Measurements from ENCODE around the gene CDC6. TPM values are rescaled to one million over a fixed set of nuclear protein-coding genes. Genes with fewer than 3 reads are reported as not detected.

CDC6 gene
- total RNA-seq, 1 donor from 2014 or later: 16.4 TPM

DNA sequence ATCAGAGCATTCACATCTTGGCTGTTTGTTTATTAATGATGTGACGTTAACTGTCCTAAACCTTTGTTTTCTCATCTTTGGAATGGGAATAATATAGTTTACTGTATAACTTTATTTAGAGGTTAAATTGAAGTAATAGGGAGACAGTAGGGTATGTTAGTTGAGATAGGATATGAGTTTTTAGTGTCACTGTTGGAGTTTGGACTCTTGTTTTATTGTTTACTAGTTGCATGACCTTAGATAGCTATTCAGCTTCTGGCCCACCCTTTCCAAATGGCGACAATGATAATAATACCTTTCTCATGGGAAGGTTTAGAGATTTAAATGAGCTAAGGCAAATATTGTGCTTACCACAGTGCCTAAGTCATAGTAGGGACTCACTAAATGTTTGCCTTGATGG lies 28.2 kb upstream of the CDC6 start:
- no peaks in the 10 kb centered on the region for H3K9me3 Mint-ChIP-seq
- peaks cover 30% of the 10 kb centered on the region for H3K36me3 Mint-ChIP-seq
- H3K4me3 Mint-ChIP-seq: no peak overlapping the region
- H3K27ac Mint-ChIP-seq: no peak overlapping the region
- H3K27me3 Mint-ChIP-seq (ENCODE audit: low read depth): no peaks in the 10 kb centered on the region
- TF ChIP-seq, protein P1, sequence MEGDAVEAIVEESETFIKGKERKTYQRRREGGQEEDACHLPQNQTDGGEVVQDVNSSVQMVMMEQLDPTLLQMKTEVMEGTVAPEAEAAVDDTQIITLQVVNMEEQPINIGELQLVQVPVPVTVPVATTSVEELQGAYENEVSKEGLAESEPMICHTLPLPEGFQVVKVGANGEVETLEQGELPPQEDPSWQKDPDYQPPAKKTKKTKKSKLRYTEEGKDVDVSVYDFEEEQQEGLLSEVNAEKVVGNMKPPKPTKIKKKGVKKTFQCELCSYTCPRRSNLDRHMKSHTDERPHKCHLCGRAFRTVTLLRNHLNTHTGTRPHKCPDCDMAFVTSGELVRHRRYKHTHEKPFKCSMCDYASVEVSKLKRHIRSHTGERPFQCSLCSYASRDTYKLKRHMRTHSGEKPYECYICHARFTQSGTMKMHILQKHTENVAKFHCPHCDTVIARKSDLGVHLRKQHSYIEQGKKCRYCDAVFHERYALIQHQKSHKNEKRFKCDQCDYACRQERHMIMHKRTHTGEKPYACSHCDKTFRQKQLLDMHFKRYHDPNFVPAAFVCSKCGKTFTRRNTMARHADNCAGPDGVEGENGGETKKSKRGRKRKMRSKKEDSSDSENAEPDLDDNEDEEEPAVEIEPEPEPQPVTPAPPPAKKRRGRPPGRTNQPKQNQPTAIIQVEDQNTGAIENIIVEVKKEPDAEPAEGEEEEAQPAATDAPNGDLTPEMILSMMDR (IDR thresholded peaks at IDR 0.05; ENCODE audit: unreplicated experiment): no peak
- H3K4me1 Mint-ChIP-seq: no peaks in the 10 kb centered on the region
- no peak for DNase-seq (ENCODE audit: low spot score in 2 of 2, unreplicated experiment in 2 of 2)

DNA sequence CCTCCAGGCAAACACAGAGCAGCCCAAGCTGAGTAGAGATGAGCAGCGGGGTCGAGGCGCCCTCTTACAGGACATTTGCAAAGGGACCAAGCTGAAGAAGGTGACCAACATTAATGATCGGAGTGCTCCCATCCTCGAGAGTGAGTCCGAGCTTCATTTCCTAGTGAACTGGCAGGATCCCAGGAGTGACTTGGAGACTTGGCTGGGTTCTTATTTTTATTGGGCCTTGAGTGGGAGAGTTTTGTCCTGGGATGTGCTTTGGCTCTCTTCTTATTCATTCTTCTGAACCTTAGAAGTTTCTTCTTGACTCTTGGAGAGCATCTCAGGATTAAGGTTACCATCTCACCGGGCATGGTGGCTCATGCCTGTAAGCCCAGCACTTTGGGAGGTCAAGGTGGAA lies 27.2 kb upstream of the CDC6 start:
- peaks cover 34% of the 10 kb centered on the region for H3K36me3 Mint-ChIP-seq
- H3K27me3 Mint-ChIP-seq (ENCODE audit: low read depth): no peaks in the 10 kb centered on the region
- DNase-seq (ENCODE audit: low spot score in 2 of 2, unreplicated experiment in 2 of 2): no peak
- H3K27ac Mint-ChIP-seq: no peak overlapping the region
- TF ChIP-seq, protein P1 (IDR thresholded peaks at IDR 0.05; ENCODE audit: unreplicated experiment): no peak
- no peaks in the 10 kb centered on the region for H3K9me3 Mint-ChIP-seq
- no peaks in the 10 kb centered on the region for H3K4me1 Mint-ChIP-seq
- no peak overlapping the region for H3K4me3 Mint-ChIP-seq

DNA sequence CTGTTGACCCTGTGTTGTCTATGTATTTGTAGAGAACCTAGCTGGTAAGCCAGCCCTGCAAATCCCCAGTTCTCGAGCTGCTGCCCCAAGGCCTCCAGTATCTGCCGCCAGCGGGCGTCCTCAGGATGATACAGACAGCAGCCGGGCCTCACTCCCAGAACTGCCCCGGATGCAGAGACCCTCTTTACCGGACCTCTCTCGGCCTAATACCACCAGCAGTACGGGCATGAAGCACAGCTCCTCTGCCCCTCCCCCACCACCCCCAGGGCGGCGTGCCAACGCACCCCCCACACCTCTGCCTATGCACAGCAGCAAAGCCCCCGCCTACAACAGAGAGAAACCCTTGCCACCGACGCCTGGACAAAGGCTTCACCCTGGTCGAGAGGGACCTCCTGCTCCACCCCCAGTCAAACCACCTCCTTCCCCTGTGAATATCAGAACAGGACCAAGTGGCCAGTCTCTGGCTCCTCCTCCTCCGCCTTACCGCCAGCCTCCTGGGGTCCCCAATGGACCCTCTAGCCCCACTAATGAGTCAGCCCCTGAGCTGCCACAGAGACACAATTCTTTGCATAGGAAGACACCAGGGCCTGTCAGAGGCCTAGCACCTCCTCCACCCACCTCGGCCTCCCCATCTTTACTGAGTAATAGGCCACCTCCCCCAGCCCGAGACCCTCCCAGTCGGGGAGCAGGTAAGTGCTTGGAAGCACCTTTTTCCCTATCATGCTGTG lies 23.1 kb upstream of the CDC6 start:
- Mint-ChIP-seq H3K9me3 (no peaks in the 10 kb centered on the region), H3K27me3 (ENCODE audit: low read depth) (no peaks in the 10 kb centered on the region), H3K4me3 (no peak overlapping the region), H3K27ac (no peak overlapping the region), H3K36me3 (peaks cover 23% of the 10 kb centered on the region), H3K4me1 (no peaks in the 10 kb centered on the region)
- TF ChIP-seq, protein P1 (IDR thresholded peaks at IDR 0.05; ENCODE audit: unreplicated experiment): no peak
- no peak for DNase-seq (ENCODE audit: low spot score in 2 of 2, unreplicated experiment in 2 of 2)

DNA sequence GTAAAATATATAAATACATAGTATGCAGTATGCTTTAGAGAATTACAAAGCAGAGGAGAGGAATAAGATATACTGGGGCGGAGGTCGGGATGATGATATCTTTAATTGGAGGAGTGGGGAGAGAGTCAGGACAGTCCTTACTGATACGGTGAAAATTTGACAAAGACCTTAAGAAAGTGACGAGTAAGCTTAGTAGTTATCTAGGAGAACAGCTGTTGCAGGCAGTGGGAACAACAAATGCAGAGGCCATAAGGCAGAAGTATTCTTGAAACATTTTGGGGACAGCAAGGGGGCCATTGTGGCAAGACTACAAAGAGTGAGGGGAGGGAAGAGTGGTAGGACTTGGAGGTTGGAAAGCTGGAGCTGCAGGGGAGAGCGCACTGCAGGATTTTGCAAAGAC lies 22.3 kb upstream of the CDC6 start:
- no peak for DNase-seq (ENCODE audit: low spot score in 2 of 2, unreplicated experiment in 2 of 2)
- Mint-ChIP-seq H3K4me3 (no peak overlapping the region), H3K36me3 (peaks cover 21% of the 10 kb centered on the region), H3K27ac (no peak overlapping the region), H3K4me1 (no peaks in the 10 kb centered on the region), H3K9me3 (no peaks in the 10 kb centered on the region), H3K27me3 (ENCODE audit: low read depth) (no peaks in the 10 kb centered on the region)
- TF ChIP-seq, protein P1 (IDR thresholded peaks at IDR 0.05; ENCODE audit: unreplicated experiment): no peak

DNA sequence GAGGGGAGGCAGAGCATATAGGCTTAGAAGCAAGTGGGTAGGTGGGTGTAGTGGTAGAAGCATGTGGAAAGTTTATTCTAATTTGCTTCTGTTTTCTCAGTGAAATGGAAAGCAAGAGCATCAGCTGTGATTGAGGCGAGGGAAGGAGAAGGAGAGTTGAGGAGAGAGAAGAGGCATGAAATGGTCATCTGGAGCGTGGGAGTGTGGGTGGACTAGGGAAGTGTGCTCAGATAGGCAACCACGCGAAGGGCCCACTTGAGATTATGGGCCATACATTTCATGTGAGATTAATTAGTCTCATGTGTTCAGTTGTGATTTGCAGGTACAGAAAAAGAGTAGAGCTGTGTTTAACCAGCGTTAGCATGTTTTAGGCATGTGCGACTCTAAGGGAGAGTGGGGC lies 20.8 kb upstream of the CDC6 start:
- TF ChIP-seq, protein P1 (IDR thresholded peaks at IDR 0.05; ENCODE audit: unreplicated experiment): no peak
- no peak overlapping the region for H3K4me3 Mint-ChIP-seq
- H3K27ac Mint-ChIP-seq: no peak overlapping the region
- DNase-seq (ENCODE audit: low spot score in 2 of 2, unreplicated experiment in 2 of 2): no peak
- no peaks in the 10 kb centered on the region for H3K27me3 Mint-ChIP-seq (ENCODE audit: low read depth)
- H3K9me3 Mint-ChIP-seq: no peaks in the 10 kb centered on the region
- H3K4me1 Mint-ChIP-seq: no peaks in the 10 kb centered on the region
- peaks cover 21% of the 10 kb centered on the region for H3K36me3 Mint-ChIP-seq

Data from mesothelial cell of epicardium (in vitro differentiated cells).